ENCODE data around the gene CXADR.
"Not testable (repeated sequence)": the region's sequence is repeated elsewhere in the genome, so short reads cannot be mapped to it uniquely, and the experiment has no call there.

The CXADR gene

DNA sequence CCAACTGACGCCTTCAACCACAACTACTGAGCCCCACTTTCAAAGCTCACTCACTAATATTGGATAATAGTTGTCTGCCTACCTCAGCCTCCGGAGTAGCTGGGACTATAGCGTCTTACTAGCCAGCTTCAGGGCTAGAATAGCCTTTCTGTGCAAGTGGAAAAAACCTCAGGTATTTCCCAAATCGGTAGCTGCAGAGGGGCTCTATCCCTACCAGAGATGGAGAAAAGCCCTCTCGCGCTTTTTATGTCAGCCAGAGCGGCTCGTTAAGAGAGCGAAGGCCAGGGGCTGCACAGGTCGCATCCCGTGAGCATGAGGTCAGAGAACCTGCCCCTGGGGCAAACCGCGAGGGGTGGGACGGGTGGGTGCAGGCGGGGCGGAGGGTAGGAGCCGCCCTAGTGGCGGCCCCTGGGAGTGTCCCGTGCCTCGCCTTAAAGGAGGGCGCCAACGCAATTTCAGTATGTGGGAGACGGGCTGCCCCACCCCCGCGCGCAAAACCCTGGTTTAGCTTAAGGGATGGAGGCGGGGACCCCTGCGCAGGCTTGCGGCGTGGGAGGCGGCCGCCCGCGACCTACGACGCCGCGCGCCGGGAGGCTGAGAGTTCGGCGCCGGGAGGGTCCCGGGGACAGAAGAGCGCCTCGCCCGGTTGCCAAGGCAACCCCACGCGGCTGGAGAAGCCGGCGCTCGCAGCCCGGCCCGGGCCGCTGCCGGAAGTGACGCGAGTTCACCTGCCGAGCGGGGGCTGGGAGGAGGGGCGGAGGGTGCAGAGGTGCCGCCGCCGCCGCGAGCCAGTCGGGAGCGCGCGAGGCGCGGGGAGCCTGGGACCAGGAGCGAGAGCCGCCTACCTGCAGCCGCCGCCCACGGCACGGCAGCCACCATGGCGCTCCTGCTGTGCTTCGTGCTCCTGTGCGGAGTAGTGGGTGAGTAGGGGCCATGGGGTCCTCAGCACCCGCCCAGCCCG is at the start of gene CXADR:
Gene CXADR, plus strand, starts transcription at position 791 of the 961 bp plus-strand sequence. Its CDS starts 87 bp downstream, at position 878.
- peak; percentile 89 to 91 for ATAC-seq

- no peak for ATAC-seq
These were observed 46.7 kb upstream of the CXADR start for GRCh38 chr21:17466166-17466565.

- no peak for ATAC-seq
These were observed 45.5 kb upstream of the CXADR start for GRCh38 chr21:17467392-17467791.

GRCh38 chr21:17467829-17468228 is 45.0 kb upstream of the CXADR start:
- ATAC-seq, result no peak

DNA sequence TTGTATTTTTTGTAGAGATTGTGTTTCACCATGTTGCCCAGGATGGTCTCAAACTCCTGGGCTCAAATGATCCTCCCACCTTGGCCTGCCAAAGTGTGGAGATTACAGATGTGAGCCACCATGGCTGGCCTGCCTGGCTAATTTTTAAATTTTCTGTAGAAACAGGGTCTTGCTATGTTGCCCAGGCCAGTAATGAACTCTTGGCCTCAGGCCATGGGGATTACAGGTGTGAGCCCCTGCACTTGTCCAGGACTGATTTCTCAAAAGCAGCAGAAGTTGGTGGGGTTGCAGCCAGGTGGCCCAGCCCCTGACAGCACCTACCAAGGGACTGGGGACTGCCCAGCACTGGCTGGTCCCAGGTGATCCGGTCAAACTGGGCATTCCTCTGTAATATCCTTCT is 44.1 kb upstream of the CXADR start:
- no peak for ATAC-seq

DNA sequence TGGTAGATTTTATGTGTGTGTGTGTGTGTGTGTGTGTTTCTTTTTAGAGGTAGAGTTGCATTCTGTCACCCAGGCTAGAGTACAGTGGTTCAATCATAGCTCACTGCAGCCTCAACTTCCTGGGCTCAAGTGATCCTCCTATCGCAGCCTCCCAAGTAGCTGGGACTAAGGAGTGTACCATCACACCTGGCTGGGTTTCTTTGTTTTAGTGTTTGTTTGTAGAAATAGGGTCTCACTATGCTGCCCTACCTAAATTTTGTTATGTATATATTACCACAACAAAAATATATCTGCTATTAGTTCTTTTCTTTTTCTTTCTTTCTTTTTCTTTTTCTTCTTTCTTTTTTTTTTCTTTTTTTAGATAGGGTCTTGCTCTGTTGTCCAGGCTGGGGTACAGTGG is 43.1 kb upstream of the CXADR start:
- no peak for ATAC-seq

DNA sequence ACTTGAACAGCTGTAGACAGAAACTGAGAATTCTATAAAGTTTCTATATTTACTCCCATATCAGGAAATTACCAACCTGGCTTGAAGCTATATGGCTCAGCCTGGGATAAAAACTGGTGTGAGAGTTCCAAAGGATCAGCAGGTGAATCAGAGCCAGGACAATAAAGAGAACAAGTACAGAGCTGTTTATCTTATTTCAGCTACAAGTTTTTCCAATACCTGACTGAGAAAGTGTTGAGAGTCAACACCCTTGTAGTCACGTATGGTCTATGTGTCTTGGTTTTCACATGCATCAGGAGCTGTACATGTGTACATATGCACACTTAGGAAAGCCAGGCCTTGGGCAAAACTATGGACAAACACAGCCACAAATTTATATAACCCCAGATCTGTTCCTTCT is 40.7 kb upstream of the CXADR start:
- no peak for ATAC-seq

GRCh38 chr21:17472592-17473271 is 40.1 kb upstream of the CXADR start:
- ATAC-seq, result no peak

DNA sequence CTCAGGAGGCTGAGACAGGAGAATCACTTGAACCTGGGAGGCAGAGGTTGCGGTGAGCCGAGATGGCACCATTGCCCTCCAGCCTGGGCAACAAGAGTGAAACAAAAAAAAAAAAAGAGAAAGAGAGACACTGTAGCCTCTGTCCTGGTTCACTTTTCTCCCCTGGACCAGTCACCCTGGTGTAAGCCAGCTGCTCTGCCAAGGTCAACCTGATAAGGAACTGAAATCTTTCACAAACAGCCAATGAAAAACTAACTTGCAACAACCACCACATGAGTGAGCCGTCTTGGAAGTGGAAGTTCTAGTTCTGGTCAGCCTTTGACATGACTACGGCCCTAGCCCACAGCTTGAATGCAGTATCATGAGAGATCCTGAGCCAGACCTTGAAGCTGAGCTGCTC is 36.8 kb upstream of the CXADR start:
- no peak for ATAC-seq

GRCh38 chr21:17478156-17478555 is 34.7 kb upstream of the CXADR start:
- not testable (repeated sequence) for ATAC-seq

GRCh38 chr21:17479606-17480005 is 33.2 kb upstream of the CXADR start:
- no peak for ATAC-seq

DNA sequence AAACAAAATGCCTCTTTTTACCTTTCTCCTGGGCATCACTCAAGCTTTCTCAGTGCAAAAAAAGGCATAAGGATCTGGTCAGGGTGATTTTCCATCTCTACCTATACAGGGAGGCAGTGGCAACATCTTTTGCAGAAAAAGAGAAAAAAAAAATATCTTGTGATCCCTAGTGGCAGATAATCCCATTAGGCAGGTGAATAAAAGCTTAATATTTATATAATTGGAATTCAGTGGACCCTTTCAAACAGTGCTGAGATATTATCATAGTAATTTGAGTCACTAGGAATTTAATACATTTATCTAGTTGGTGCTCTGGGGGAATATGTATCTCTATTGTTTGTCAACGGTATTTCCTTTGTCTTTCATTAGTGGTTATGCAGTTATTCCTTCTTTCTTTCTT is 29.9 kb upstream of the CXADR start:
- no peak for ATAC-seq

GRCh38 chr21:17488620-17489019 is 24.2 kb upstream of the CXADR start:
- peak; percentile 59 to 66 for ATAC-seq

GRCh38 chr21:17489565-17489964 is 23.3 kb upstream of the CXADR start:
- ATAC-seq, result peak; percentile 49 to 53

DNA sequence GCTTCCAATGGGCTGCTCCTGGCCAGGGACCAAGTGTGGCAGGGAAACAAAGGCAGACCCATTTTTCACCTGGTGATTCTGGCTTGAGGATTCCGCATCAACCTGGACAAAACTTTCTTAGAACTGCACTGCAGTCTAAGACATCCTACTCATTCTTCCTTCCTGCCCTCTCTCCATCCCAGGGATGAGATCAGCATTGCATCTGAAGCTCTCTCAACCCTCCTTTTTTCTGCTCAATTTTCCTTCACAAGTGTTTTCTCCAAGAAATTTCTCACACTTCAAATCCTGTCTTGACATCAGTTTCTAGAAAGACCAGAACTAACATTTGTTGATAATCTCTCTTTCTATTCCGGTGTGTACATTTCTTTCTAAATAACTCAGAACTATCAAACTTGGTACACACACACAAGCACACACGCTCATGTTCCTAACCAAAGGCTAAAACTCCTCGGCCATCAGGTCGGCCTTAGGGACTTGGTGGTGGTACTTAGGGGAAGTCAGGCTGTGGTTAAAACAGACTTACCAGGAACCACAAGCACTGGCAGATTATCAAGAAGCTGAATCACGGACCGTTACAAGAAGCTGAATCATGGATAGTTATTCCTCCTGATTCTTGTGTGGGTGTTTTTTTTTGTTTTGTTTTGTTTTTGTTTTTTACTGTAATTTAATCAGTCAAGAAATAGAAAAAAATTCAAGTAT is 21.0 kb upstream of the CXADR start:
- ATAC-seq, result peak; percentile 25 to 29

GRCh38 chr21:17492415-17493168 is 20.3 kb upstream of the CXADR start:
- ATAC-seq, result no peak

DNA sequence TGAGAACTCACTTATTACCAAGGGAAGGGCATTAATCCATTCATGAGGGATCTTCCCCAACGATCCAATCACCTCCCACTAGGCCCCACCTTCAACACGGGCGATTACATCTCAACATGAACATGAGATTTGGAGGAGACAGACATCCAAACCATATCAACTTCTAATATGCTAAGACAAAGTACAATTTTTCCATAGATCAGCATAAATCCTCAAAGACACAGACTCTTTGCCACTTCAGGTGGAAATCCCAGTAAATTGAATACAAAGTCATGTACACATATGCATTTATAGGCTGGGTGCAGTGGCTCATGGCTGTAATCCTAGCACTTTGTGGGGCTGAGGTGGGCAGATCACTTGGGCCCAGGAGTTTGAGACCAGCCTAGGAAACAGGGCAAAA is 18.8 kb upstream of the CXADR start:
- ATAC-seq, result no peak

- ATAC-seq, result no peak
These were observed 17.2 kb upstream of the CXADR start for GRCh38 chr21:17495680-17496079.

GRCh38 chr21:17497316-17497715 is 15.5 kb upstream of the CXADR start:
- no peak for ATAC-seq

DNA sequence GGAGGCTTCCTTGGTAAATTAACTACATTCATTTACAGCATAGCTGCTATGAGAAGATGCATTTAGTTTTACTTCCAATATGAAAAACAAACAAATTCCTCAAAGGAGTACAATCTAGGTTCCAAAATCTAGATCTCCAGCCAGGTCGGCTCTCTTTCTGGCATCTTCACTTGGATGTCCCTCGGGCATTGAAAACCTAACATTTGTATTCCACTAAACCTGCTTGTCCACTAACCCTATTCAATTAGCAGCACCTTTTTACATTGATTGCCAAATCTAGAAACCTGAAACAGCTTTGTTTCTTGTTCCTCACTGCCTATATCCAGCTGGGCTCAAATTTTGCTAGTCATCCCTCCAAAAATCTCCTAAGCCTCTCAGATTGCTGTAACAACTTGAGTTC is 14.3 kb upstream of the CXADR start:
- no peak for ATAC-seq

DNA sequence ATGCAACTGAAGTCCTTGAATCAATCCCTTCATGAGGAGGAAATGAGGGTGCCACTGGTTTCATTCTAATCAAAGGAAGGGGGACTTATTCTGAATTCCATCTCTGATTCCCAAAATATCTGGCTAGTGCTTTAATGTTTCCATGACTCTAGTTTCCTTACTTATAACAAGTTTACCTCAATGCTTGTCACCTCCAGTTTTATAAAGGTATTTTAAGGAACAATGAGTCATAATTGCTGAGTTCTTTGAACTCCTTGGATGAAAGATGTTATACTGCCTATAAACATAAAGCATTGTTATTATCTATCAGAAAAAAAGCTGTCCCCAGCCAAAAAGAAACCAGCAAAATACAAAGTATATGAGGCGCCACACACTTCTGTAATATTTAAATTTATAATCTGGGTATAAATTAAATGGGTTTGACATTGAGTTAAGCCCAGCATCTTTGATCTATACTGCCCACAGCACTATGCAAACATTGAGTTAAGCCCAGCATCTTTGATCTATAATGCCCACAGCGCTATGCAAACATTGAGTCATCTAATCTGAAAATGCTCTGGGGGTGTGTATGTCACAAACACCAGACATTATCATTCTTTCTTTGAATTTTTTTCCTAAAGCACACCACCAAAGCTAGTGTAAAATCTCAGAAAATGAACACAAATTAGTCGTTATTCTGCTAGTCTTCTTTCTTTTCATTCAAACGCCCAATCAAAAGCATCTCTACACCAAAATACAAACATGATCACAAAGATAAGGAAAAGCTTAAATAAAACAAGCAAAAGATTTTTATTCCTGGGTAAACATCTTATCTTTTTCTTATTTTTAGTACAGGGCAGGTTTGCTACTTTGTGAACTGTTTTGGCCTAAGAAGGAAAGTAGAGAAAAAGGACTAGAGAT is 11.5 kb upstream of the CXADR start:
- no peak for ATAC-seq

Data from activated CD4-positive, CD25-positive, alpha-beta regulatory T cell treated with anti-CD3 and anti-CD28 coated beads, Interleukin-2, amount 50 U/mL, for 24 hours (primary cell).